HG03439 (cell line): Measurements from ENCODE around the gene GNG4.

Experiments used
- ATAC-seq: cut with Tn5 transposase; IDR thresholded peaks from one replicate; pipeline ENCODE4 v1.9.1; 2021; ENCODE audit warnings: mild to moderate bottlenecking, moderate library complexity; ENCODE audit not compliant: unreplicated experiment

GNG4 gene

GRCh38 chr1:235500971-235501540, 148.5 kb downstream of the GNG4 start:
- no peak for ATAC-seq
